Measurements from ENCODE around the gene ZNF512. TPM values are rescaled to one million over a fixed set of nuclear protein-coding genes. Genes with fewer than 3 reads are reported as not detected.
"Not testable (repeated sequence)": the region's sequence is repeated elsewhere in the genome, so short reads cannot be mapped to it uniquely, and the experiment has no call there.

The ZNF512 gene
- total RNA-seq, 1 experiment from 2014 or later: 34.2 TPM

- Mint-ChIP-seq H3K4me3 (no peak overlapping the region), H3K36me3 (peaks cover 50% of the 10 kb centered on the region), H3K4me1 (no peaks in the 10 kb centered on the region), H3K9me3 (peaks cover 44% of the 10 kb centered on the region), H3K27me3 (ENCODE audit: low read depth) (peaks cover 5% of the 10 kb centered on the region; the same call in 1 of the 2 replicates), H3K27ac (no peak overlapping the region)
- POLR2A ChIA-PET: no interaction called here
- no peak for DNase-seq (ENCODE audit: low spot score)
- ATAC-seq: no peak
- CTCF ChIA-PET: no interaction called here
- TF ChIP-seq ESRRA (CRISPR knock-in tag; IDR thresholded peaks at IDR 0.05; ENCODE audit: borderline replicate concordance): no peak
- no peak for TF ChIP-seq CTCF (IDR thresholded peaks at IDR 0.05)
- no peak for TF ChIP-seq ATF6 (CRISPR knock-in tag; IDR thresholded peaks at IDR 0.05)
- no peak for TF ChIP-seq MAX (CRISPR knock-in tag; IDR thresholded peaks at IDR 0.05)
- no peak for TF ChIP-seq NR2C2 (CRISPR knock-in tag; IDR thresholded peaks at IDR 0.05)
These were observed 10.4 kb downstream of the ZNF512 start for GRCh38 chr2:27593240-27593639.

- peaks cover 51% of the 10 kb centered on the region for H3K36me3 Mint-ChIP-seq
- POLR2A ChIA-PET; H3K27me3 Mint-ChIP-seq (ENCODE audit: low read depth); H3K4me3 Mint-ChIP-seq; H3K4me1 Mint-ChIP-seq; ATAC-seq; CTCF ChIA-PET; H3K27ac Mint-ChIP-seq; DNase-seq (ENCODE audit: low spot score): not testable (repeated sequence)
- H3K9me3 Mint-ChIP-seq: peaks cover 44% of the 10 kb centered on the region
These were observed 11.3 kb downstream of the ZNF512 start for GRCh38 chr2:27594020-27594703.

- H3K27me3 Mint-ChIP-seq (ENCODE audit: low read depth); POLR2A ChIA-PET; H3K4me3 Mint-ChIP-seq; H3K4me1 Mint-ChIP-seq; H3K27ac Mint-ChIP-seq; ATAC-seq; DNase-seq (ENCODE audit: low spot score); CTCF ChIA-PET: not testable (repeated sequence)
- H3K36me3 Mint-ChIP-seq: peaks cover 52% of the 10 kb centered on the region
- peaks cover 36% of the 10 kb centered on the region for H3K9me3 Mint-ChIP-seq
These were observed 12.6 kb downstream of the ZNF512 start for GRCh38 chr2:27595412-27595811.

GRCh38 chr2:27596627-27597026 is 13.8 kb downstream of the ZNF512 start:
- peaks cover 30% of the 10 kb centered on the region for H3K9me3 Mint-ChIP-seq
- H3K36me3 Mint-ChIP-seq: peaks cover 53% of the 10 kb centered on the region
- ChIA-PET POLR2A (no interaction called here), CTCF (no interaction called here)
- no peaks in the 10 kb centered on the region for H3K4me1 Mint-ChIP-seq
- no peak for ATAC-seq
- no peak for DNase-seq (ENCODE audit: low spot score)
- no peak overlapping the region for H3K27ac Mint-ChIP-seq
- peaks cover 5% of the 10 kb centered on the region; the same call in 1 of the 2 replicates for H3K27me3 Mint-ChIP-seq (ENCODE audit: low read depth)
- no peak overlapping the region for H3K4me3 Mint-ChIP-seq
- TF ChIP-seq FOXP4 (CRISPR knock-in tag; IDR thresholded peaks at IDR 0.05): no peak
- TF ChIP-seq ARID4B (CRISPR knock-in tag; IDR thresholded peaks at IDR 0.05; ENCODE audit: borderline replicate concordance): no peak
- TF ChIP-seq USF2 (CRISPR knock-in tag; IDR thresholded peaks at IDR 0.05): no peak
- TF ChIP-seq EMX1 (CRISPR knock-in tag; IDR thresholded peaks at IDR 0.05): no peak
- TF ChIP-seq ZNF219 (CRISPR knock-in tag; IDR thresholded peaks at IDR 0.05; ENCODE audit: borderline replicate concordance): no peak
- TF ChIP-seq ZNF396 (CRISPR knock-in tag; IDR thresholded peaks at IDR 0.05; ENCODE audit: borderline replicate concordance): no peak
- TF ChIP-seq HMGA2 (CRISPR knock-in tag; IDR thresholded peaks at IDR 0.05): no peak
- TF ChIP-seq ZNF671 (CRISPR knock-in tag; IDR thresholded peaks at IDR 0.05): no peak
- TF ChIP-seq ZBTB43 (CRISPR knock-in tag; IDR thresholded peaks at IDR 0.05): no peak

Measured in WTC11 (cell line).